Ectodermal cell (in vitro differentiated cells): ENCODE results near the gene DUOX1.

Experiments
- H3K27ac ChIP-seq: 2 replicates; pipeline ENCODE4 v1.7.0; 2013; ENCODE audit warnings: mild to moderate bottlenecking, low read depth, low read length; ENCODE audit not compliant: insufficient read depth, poor library complexity, severe bottlenecking
- H3K27me3 ChIP-seq: 2 replicates; pipeline ENCODE4 v1.7.0; 2013; ENCODE audit warnings: mild to moderate bottlenecking, low read length; ENCODE audit not compliant: insufficient read depth, control insufficient read depth, poor library complexity, severe bottlenecking
- H3K36me3 ChIP-seq: one replicate; pipeline ENCODE4 v1.7.0; 2013; ENCODE audit warnings: low read length; ENCODE audit not compliant: control insufficient read depth, insufficient read depth
- H3K4me1 ChIP-seq: one replicate; pipeline ENCODE4 v1.7.0; 2013; ENCODE audit warnings: low read length; ENCODE audit not compliant: control insufficient read depth, insufficient read depth
- H3K4me3 ChIP-seq: 2 replicates; pipeline ENCODE4 v1.7.0; 2013; ENCODE audit warnings: low read depth, low read length, control low read depth; ENCODE audit not compliant: insufficient read depth
- H3K9me3 ChIP-seq: 2 replicates; pipeline ENCODE4 v1.7.0; 2013; ENCODE audit warnings: mild to moderate bottlenecking, low read length, moderate library complexity; ENCODE audit not compliant: control insufficient read depth
- WGBS, 2 experiments: methylation state at CpG; one replicate each; pipeline ENCODE4 v1.1.7; 2013; ENCODE audit warnings: missing lambda C conversion rate in 2 of 2; 5-methylcytosine and 5-hydroxymethylcytosine counted together

DUOX1 gene

DNA sequence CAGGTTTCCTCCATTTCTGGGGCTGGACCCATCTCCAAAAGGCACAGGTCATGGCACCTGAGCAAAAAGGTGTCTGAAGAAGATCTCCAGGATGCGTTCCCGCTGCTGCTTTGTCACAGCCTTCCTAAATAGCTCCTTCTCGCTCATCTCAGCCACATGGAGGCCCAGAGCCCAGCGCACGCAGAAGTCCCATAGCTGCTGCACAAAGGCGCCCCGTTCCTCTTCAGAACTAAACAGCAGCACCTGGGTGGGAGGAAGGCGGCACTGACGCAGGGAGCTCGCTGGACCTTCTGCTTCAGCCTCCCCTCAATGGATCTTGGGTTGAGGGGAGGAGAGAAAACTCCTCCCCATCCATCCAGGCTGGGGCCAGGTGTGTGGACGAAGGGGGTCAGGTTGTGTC, 24.2 kb upstream of the DUOX1 start:
- WGBS, 2 experiments, result 91 to 96% methylated on average over 9 to 11 of the region's 11 CpGs
- H3K9me3 ChIP-seq, result no peaks in the 10 kb centered on the region
- no peak overlapping the region for H3K27ac ChIP-seq
- peaks cover 17% of the 10 kb centered on the region for H3K27me3 ChIP-seq
- H3K4me1 ChIP-seq, result peaks cover 8% of the 10 kb centered on the region
- no peak overlapping the region for H3K4me3 ChIP-seq
- H3K36me3 ChIP-seq, result no peaks in the 10 kb centered on the region

GRCh38 chr15:45106002-45106790, 23.6 kb upstream of the DUOX1 start:
- no peak overlapping the region for H3K4me3 ChIP-seq
- H3K4me1 ChIP-seq, result peaks cover 2% of the 10 kb centered on the region
- no peak overlapping the region for H3K27ac ChIP-seq
- 87 to 89% methylated on average over 15 of the region's 15 CpGs for WGBS, 2 experiments
- H3K27me3 ChIP-seq, result peaks cover 21% of the 10 kb centered on the region
- no peaks in the 10 kb centered on the region for H3K36me3 ChIP-seq
- no peaks in the 10 kb centered on the region for H3K9me3 ChIP-seq

- no peak overlapping the region for H3K4me3 ChIP-seq
- no peak overlapping the region for H3K27ac ChIP-seq
- 92 to 94% methylated on average over 10 of the region's 10 CpGs for WGBS, 2 experiments
- H3K9me3 ChIP-seq, result no peaks in the 10 kb centered on the region
- H3K4me1 ChIP-seq, result peaks cover 8% of the 10 kb centered on the region
- H3K27me3 ChIP-seq, result peaks cover 40% of the 10 kb centered on the region
- no peaks in the 10 kb centered on the region for H3K36me3 ChIP-seq
Observed at GRCh38 chr15:45107941-45108630, 21.7 kb upstream of the DUOX1 start.

DNA sequence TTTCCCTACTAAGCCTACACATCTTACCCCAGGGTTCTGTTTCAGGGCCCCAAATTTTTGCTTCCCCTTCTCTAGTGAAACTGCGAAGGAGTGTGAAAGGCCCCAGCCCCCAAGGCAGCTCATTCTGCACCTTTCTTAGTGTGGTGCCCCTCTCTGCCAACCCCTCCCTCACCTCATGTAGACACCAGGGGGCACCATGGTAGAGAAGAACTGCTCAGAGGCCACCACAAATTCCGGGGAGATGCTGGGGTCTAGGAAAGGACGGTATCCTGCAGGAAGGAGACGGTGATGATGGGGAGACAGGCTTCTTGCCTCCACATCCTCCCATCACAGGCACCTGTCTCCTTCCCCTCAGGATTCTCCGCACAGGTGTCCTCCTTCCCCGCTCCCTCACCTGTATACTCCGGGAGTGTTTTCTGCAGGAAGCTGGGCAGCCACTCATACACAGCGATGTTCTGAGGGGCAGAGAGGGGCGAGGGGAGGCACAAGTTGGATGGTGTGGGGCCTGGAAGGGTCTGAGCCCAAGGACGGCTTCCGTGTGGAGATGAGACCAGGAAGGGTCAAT, 19.5 kb upstream of the DUOX1 start:
- Histone ChIP-seq H3K27me3 (peaks cover 63% of the 10 kb centered on the region), H3K4me3 (no peak overlapping the region), H3K9me3 (no peaks in the 10 kb centered on the region), H3K36me3 (no peaks in the 10 kb centered on the region), H3K4me1 (peaks cover 12% of the 10 kb centered on the region), H3K27ac (no peak overlapping the region)
- WGBS, 2 experiments, result 85 to 90% methylated on average over 11 of the region's 11 CpGs

DNA sequence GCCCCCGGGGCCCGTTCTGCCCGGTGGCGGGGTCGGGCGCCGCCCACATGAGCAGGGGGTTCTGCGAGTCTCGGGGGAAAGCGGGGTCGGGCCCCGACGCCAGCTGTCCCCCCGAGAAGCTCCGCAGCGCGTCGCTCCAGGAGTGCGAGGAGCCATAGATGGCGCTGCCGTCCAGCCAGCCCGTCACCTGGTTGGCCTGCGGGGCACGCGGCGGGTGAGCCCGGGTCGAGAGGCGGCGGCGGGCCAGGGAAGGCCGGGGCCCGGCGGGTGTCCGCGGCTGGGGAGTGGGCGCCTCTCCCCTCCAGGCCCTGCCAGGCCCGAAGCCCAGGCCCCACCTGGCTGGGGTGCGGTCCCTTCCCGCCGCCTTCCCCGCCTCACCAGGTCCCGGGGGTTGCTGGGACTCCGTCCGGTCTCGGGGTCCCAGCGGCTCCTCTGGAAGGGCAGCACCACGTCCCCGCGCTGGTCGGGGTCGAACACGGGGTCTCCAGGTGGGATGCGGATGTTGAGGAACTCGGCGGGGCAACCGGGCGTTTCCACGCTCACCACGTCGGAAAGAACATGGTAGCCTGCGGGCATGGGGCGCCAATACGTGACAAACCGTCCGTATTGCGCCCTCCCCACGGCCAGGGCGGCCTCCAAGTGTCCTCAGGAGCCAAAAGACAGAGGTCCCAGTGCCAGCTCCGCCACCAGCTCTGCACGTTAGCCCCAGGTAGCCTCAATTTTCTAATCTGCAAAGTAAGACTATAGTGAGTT, 18.2 kb upstream of the DUOX1 start:
- Histone ChIP-seq H3K27me3 (peaks cover 75% of the 10 kb centered on the region), H3K4me1 (peaks cover 12% of the 10 kb centered on the region), H3K9me3 (no peaks in the 10 kb centered on the region), H3K27ac (no peak overlapping the region), H3K4me3 (no peak overlapping the region), H3K36me3 (no peaks in the 10 kb centered on the region)
- 40 to 41% methylated on average over 71 of the region's 71 CpGs for WGBS, 2 experiments

- WGBS, 2 experiments, result 9 to 15% methylated on average over 11 to 13 of the region's 13 CpGs
Observed at GRCh38 chr15:45112143-45112590, 17.6 kb upstream of the DUOX1 start.

GRCh38 chr15:45112591-45113379, 17.0 kb upstream of the DUOX1 start:
- Histone ChIP-seq H3K27ac (no peak overlapping the region), H3K36me3 (no peaks in the 10 kb centered on the region), H3K4me3 (peak overlapping the region; percentile 27), H3K4me1 (peaks cover 12% of the 10 kb centered on the region), H3K27me3 (peaks cover 87% of the 10 kb centered on the region), H3K9me3 (no peaks in the 10 kb centered on the region)
- 2% methylated on average over 57 to 58 of the region's 58 CpGs for WGBS, 2 experiments

More at GRCh38 chr15:45112143-45112590, 17.6 kb upstream of the DUOX1 start:
- Histone ChIP-seq H3K27me3 (peaks cover 81% of the 10 kb centered on the region), H3K9me3 (no peaks in the 10 kb centered on the region), H3K27ac (no peak overlapping the region), H3K36me3 (no peaks in the 10 kb centered on the region), H3K4me1 (peaks cover 12% of the 10 kb centered on the region), H3K4me3 (peak overlapping the region; percentile 27)

GRCh38 chr15:45113380-45113990, 16.3 kb upstream of the DUOX1 start:
- Histone ChIP-seq H3K4me3 (no peak overlapping the region), H3K27me3 (peaks cover 90% of the 10 kb centered on the region), H3K4me1 (peaks cover 12% of the 10 kb centered on the region), H3K9me3 (no peaks in the 10 kb centered on the region), H3K36me3 (no peaks in the 10 kb centered on the region), H3K27ac (no peak overlapping the region)
- 15 to 17% methylated on average over 13 to 14 of the region's 14 CpGs for WGBS, 2 experiments

GRCh38 chr15:45114076-45114750, 15.6 kb upstream of the DUOX1 start, which contains the start of the genes DUOX2 and DUOXA2:
Gene DUOX2 (minus strand): TSS chr15:45114172. CDS start chr15:45113411, 761 bp downstream.
Gene DUOXA2 (plus strand): TSS chr15:45114326. CDS start chr15:45114606, 280 bp downstream.
- Histone ChIP-seq H3K36me3 (no peaks in the 10 kb centered on the region), H3K9me3 (no peaks in the 10 kb centered on the region), H3K27ac (no peak within 1 kb of the TSS), H3K4me1 (peaks cover 12% of the 10 kb centered on the region), H3K4me3 (peak within 1 kb of the TSS; percentile 27), H3K27me3 (peaks cover 87% of the 10 kb centered on the region)
- WGBS, 2 experiments, result 10% methylated on average over 42 of the region's 42 CpGs
